ENCODE results near the gene TSFM. TPM values are rescaled to one million over a fixed set of nuclear protein-coding genes. Genes with fewer than 3 reads are reported as not detected.

Gene TSFM
- total RNA-seq, 1 experiment from 2014 or later, result 53.2 TPM

GRCh38 chr12:57826966-57827365 is 44.4 kb downstream of the TSFM start:
- no TSS peak for BruUV-seq (replicated peaks)
- no peaks in the 10 kb centered on the region for H3K9me2 ChIP-seq (ENCODE audit: insufficient read depth)
- no peak overlapping the region for H3K4me3 ChIP-seq (replicated peaks in 1 of 2; ENCODE audit: low read depth in 1 of 2, low read length in 2 of 2)
- H3K9me3 ChIP-seq (ENCODE audit: control insufficient read depth in 1 of 2, insufficient read depth in 1 of 2, low read depth in 1 of 2, low read length in 2 of 2), result no peaks in the 10 kb centered on the region
- peaks cover 22% of the 10 kb centered on the region for H3K79me2 ChIP-seq (ENCODE audit: insufficient read depth, low read length)
- RAD21 ChIA-PET (ENCODE audit: low non-redundant PET in 1 of 2, low total read pairs in 2 of 2, uncharacterized antibody in 2 of 2, unreplicated experiment in 2 of 2), result interaction anchor here in 1 of 2 experiments (0.5 kb wide), 1 partner anchor 31 kb away, joined by 3 read pairs; no protein-coding TSS in a partner anchor
- POLR2A ChIA-PET, result no interaction called here
- H3K9ac ChIP-seq (ENCODE audit: low read length), result no peak overlapping the region
- DNase-seq (ENCODE audit: low read depth, low spot score) (no peak), ATAC-seq (no peak)
- no peak overlapping the region for H2AFZ ChIP-seq (ENCODE audit: low read depth, low read length, poor library complexity, severe bottlenecking)
- H3K4me2 ChIP-seq (ENCODE audit: low read length), result no peak overlapping the region
- intact Hi-C loops (cut with micrococcal nuclease), result no loop called here
- H3K27me3 ChIP-seq (ENCODE audit: insufficient read depth, low read length), result no peaks in the 10 kb centered on the region
- no peak overlapping the region for H3K27ac ChIP-seq (ENCODE audit: low read depth, low read length)
- TF ChIP-seq FOSL1 (IDR thresholded peaks at IDR 0.05; ENCODE audit: low read depth), result no peak
- TF ChIP-seq POLR2A (IDR thresholded peaks at IDR 0.05; ENCODE audit: borderline replicate concordance, extremely low read depth, insufficient read depth, insufficient read length), result no peak
- TF ChIP-seq EZH2 (IDR thresholded peaks at IDR 0.05), result no peak
- TF ChIP-seq, protein P1, sequence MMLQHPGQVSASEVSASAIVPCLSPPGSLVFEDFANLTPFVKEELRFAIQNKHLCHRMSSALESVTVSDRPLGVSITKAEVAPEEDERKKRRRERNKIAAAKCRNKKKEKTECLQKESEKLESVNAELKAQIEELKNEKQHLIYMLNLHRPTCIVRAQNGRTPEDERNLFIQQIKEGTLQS (IDR thresholded peaks at IDR 0.05), result no peak
- TF ChIP-seq CEBPB (IDR thresholded peaks at IDR 0.05; ENCODE audit: low read depth), result no peak
- no peak for TF ChIP-seq SP1 (IDR thresholded peaks at IDR 0.05; ENCODE audit: low read depth)
- no peak for TF ChIP-seq EGR1 (IDR thresholded peaks at IDR 0.05; ENCODE audit: low read depth)
- no peak for TF ChIP-seq RAD21 (IDR thresholded peaks at IDR 0.05; ENCODE audit: low read depth)
- TF ChIP-seq, protein P2, sequence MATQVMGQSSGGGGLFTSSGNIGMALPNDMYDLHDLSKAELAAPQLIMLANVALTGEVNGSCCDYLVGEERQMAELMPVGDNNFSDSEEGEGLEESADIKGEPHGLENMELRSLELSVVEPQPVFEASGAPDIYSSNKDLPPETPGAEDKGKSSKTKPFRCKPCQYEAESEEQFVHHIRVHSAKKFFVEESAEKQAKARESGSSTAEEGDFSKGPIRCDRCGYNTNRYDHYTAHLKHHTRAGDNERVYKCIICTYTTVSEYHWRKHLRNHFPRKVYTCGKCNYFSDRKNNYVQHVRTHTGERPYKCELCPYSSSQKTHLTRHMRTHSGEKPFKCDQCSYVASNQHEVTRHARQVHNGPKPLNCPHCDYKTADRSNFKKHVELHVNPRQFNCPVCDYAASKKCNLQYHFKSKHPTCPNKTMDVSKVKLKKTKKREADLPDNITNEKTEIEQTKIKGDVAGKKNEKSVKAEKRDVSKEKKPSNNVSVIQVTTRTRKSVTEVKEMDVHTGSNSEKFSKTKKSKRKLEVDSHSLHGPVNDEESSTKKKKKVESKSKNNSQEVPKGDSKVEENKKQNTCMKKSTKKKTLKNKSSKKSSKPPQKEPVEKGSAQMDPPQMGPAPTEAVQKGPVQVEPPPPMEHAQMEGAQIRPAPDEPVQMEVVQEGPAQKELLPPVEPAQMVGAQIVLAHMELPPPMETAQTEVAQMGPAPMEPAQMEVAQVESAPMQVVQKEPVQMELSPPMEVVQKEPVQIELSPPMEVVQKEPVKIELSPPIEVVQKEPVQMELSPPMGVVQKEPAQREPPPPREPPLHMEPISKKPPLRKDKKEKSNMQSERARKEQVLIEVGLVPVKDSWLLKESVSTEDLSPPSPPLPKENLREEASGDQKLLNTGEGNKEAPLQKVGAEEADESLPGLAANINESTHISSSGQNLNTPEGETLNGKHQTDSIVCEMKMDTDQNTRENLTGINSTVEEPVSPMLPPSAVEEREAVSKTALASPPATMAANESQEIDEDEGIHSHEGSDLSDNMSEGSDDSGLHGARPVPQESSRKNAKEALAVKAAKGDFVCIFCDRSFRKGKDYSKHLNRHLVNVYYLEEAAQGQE (IDR thresholded peaks at IDR 0.05; ENCODE audit: low read depth), result no peak
- TF ChIP-seq ZBTB33 (IDR thresholded peaks at IDR 0.05; ENCODE audit: extremely low read depth, insufficient replicate concordance, low read length), result no peak
- TF ChIP-seq EZH2phosphoT487 (IDR thresholded peaks at IDR 0.05; ENCODE audit: borderline replicate concordance), result no peak
- TF ChIP-seq, protein P3, sequence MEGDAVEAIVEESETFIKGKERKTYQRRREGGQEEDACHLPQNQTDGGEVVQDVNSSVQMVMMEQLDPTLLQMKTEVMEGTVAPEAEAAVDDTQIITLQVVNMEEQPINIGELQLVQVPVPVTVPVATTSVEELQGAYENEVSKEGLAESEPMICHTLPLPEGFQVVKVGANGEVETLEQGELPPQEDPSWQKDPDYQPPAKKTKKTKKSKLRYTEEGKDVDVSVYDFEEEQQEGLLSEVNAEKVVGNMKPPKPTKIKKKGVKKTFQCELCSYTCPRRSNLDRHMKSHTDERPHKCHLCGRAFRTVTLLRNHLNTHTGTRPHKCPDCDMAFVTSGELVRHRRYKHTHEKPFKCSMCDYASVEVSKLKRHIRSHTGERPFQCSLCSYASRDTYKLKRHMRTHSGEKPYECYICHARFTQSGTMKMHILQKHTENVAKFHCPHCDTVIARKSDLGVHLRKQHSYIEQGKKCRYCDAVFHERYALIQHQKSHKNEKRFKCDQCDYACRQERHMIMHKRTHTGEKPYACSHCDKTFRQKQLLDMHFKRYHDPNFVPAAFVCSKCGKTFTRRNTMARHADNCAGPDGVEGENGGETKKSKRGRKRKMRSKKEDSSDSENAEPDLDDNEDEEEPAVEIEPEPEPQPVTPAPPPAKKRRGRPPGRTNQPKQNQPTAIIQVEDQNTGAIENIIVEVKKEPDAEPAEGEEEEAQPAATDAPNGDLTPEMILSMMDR (IDR thresholded peaks at IDR 0.05 in 2 of 3, conservative IDR thresholded peaks at IDR 0.05 in 1 of 3; ENCODE audit: borderline replicate concordance in 1 of 3, insufficient read depth in 1 of 3, low read depth in 2 of 3, low read length in 2 of 3), result no peak
- no peak for TF ChIP-seq SRF (IDR thresholded peaks at IDR 0.05; ENCODE audit: low read depth)
- 0 out of 4 replicates have a peak, but pooled peaks cover 0 to 4% of the 10 kb centered on the region in 2 experiments for H3K4me1 ChIP-seq (ENCODE audit: control insufficient read depth in 1 of 2, insufficient read depth in 2 of 2, low read length in 2 of 2)
- no peaks in the 10 kb centered on the region for H4K20me1 ChIP-seq (ENCODE audit: insufficient read depth)
- CTCF ChIA-PET, result no interaction called here
- H3K36me3 ChIP-seq (ENCODE audit: control insufficient read depth in 1 of 2, insufficient read depth in 2 of 2, low read length in 2 of 2), result peaks cover 37 to 42% of the 10 kb centered on the region in 2 experiments
